ENCODE results near the gene OR8J3.

DNA sequence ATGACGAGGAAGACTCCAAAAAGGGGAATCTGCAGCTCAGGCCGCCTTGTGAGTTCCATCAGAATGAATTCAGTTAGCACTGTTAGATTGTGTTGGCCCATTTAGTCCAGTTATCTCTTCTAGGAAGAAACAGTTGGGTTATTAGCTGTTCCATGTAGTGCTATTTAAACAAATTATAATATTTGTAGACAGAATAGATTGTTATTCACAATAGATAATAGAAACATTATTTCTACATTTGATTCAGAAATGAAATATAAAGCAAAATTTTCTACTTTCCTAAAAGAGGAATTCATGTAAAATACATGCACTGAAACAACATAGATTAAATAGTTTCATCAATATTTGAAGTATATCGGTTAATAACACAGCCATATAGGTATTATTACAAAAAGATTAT, 20.2 kb upstream of the OR8J3 start, which contains the start of gene OR8K5:
- TF ChIP-seq, protein P1, sequence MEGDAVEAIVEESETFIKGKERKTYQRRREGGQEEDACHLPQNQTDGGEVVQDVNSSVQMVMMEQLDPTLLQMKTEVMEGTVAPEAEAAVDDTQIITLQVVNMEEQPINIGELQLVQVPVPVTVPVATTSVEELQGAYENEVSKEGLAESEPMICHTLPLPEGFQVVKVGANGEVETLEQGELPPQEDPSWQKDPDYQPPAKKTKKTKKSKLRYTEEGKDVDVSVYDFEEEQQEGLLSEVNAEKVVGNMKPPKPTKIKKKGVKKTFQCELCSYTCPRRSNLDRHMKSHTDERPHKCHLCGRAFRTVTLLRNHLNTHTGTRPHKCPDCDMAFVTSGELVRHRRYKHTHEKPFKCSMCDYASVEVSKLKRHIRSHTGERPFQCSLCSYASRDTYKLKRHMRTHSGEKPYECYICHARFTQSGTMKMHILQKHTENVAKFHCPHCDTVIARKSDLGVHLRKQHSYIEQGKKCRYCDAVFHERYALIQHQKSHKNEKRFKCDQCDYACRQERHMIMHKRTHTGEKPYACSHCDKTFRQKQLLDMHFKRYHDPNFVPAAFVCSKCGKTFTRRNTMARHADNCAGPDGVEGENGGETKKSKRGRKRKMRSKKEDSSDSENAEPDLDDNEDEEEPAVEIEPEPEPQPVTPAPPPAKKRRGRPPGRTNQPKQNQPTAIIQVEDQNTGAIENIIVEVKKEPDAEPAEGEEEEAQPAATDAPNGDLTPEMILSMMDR (conservative IDR thresholded peaks at IDR 0.05 in 1 of 2, IDR thresholded peaks at IDR 0.05 in 1 of 2; ENCODE audit: low read depth in 1 of 2, low read length in 2 of 2): no peak
- TF ChIP-seq EZH2 (IDR thresholded peaks at IDR 0.05; ENCODE audit: low read length, missing control alignments): no peak
